Heart left ventricle (tissue), 16 donors: ENCODE measurements around the gene SLC49A3. TPM values are rescaled to one million over a fixed set of nuclear protein-coding genes. Genes with fewer than 3 reads are reported as not detected.
A peak's percentile ranks its signal among the peaks of the same experiment; 100 is the strongest.

Source experiments
- ATAC-seq, 4 donors: fragments of 200-7000 bp; cut with Tn5 transposase; one replicate each; pipeline ENCODE4 v1.9.1; 2020 to 2022; ENCODE audit warnings: moderate library complexity in 4 of 4, mild to moderate bottlenecking in 3 of 4, moderate number of reproducible peaks in 1 of 4
- DNase-seq, 5 donors: peaks; one replicate each; pipeline ENCODE4 v3.0.0-alpha.2; 2020
- H3K27ac ChIP-seq, 12 donors: fragments of 200-600 bp; sonication (generic) in 4 of 12; one replicate each; pipeline versions ENCODE4 v1.5.0 to v1.8.0; 2016 to 2022; ENCODE audit warnings: mild to moderate bottlenecking in 2 of 12
- H3K27me3 ChIP-seq, 9 donors: fragments of 200-600 bp; sonication (generic) in 2 of 9; one replicate each; pipeline versions ENCODE4 v1.5.1 to v1.8.0; 2016 to 2022; ENCODE audit warnings: mild to moderate bottlenecking in 3 of 9
- H3K36me3 ChIP-seq, 9 donors: fragments of 200-600 bp; sonication (generic) in 2 of 9; one replicate each; pipeline versions ENCODE4 v1.5.0 to v1.8.0; 2018 to 2022; ENCODE audit warnings: mild to moderate bottlenecking in 2 of 9
- H3K4me1 ChIP-seq, 12 donors: fragments of 200-600 bp; sonication (generic) in 4 of 12; one replicate each; pipeline versions ENCODE4 v1.5.0 to v1.8.0; 2016 to 2022; ENCODE audit warnings: mild to moderate bottlenecking in 3 of 12
- H3K4me3 ChIP-seq, 12 donors: fragments of 200-600 bp; sonication (generic) in 4 of 12; one replicate each; pipeline versions ENCODE4 v1.5.0 to v1.8.0; 2017 to 2022; ENCODE audit warnings: mild to moderate bottlenecking in 9 of 12, moderate library complexity in 4 of 12
- H3K9me3 ChIP-seq, 12 donors: fragments of 200-600 bp; sonication (generic) in 4 of 12; one replicate each; pipeline versions ENCODE4 v1.5.0 to v1.8.0; 2016 to 2022; ENCODE audit warnings: mild to moderate bottlenecking in 1 of 12
- CTCF ChIP-seq, 12 donors: fragments of 200-600 bp; sonication (generic) in 4 of 12; IDR thresholded peaks; one replicate each; pipeline versions ENCODE4 v1.5.0 to v1.8.0; 2018 to 2022; ENCODE audit warnings: antibody characterized with exemption in 12 of 12, mild to moderate bottlenecking in 5 of 12
- POLR2A ChIP-seq, 2 donors: fragments of 450-650 bp; IDR thresholded peaks; one replicate each; pipeline ENCODE4 v1.6.1; 2017; ENCODE audit warnings: antibody characterized with exemption in 2 of 2, mild to moderate bottlenecking in 2 of 2, moderate library complexity in 2 of 2
- WGBS, 4 donors: extraction: QIAGEN DNeasy Blood & Tissue Kit in 2 of 4; methylation state at CpG; one replicate each; pipeline versions ENCODE4 v1.1.5 to v1.1.7; 2013 to 2018; 5-methylcytosine and 5-hydroxymethylcytosine counted together
- intact Hi-C, 10 donors: fragments of 100-400 bp; cut with DNase I; formaldehyde crosslinking; loops; one replicate each; pipeline versions ENCODE4 v1.11.1 to v1.14.2; 2022
- polyA plus RNA-seq, 2 donors: library from polyadenylated mRNA; stranded (reverse); fragments of 200-250 nt; gene quantifications; one replicate each; pipeline ENCODE4 v1.2.3, GENCODE V29; 2013
- total RNA-seq, 9 donors: library from RNA; depleted of rRNA in 2 of 9; stranded (reverse); fragments of >200 nt in 2 of 9; fragmentation: NEBNext Ultra II Directional in 3 of 9; extraction: Animal tissue kit (Norgen Biotek cat#: 25700) in 3 of 9; gene quantifications; one replicate each; pipeline versions ENCODE4 v1.1.0 to v1.2.4, GENCODE V29; 2016 to 2023
- donor health status: ischemic (EF 13 %, LVEDD 7.1; RV severe dilation, severe dysfunction).
- donor health status: healthy with polysubstance abuse.
- donor health status: DM: no; HTN: yes; CAD: no.
- donor health status: DM: no; HTN: no; CAD: no.
- donor health status: ischemic (EF 25% LVEDD 6.9; RV normal size, moderate dysfunction).
- donor health status: ischemic (EF 25% LVEDD 5.7; RV mildly dilated, moderate dysfunction).
- donor health status: healthy.
- donor health status: DM: yes; HTN: yes; CAD: no.
- donor health status: ischemic (EF 35%, LVEDD 5.7; RV mildly dilated, moderate dysfunction).
- donor health status: nonischemic (EF 11% LVEDD 7.7; RV severe dilation, severe dysfunction).
- donor health status: DM: yes; HTN: yes; CAD: no.
- donor health status: PGD.
- donor health status: ischemic (EF 29% LVEDD 5.4; RV normal size, mild dysfunction).
- donor health status: nonischemic (EF 23%, LVEDD 6.1; RV moderate dilation, normal function).

Gene SLC49A3
- total and polyA plus RNA-seq, 11 donors: 5.2 to 20.5 (median 8.9) TPM

- Histone ChIP-seq H3K36me3 (no peaks in the 10 kb centered on the region), H3K9me3 (no peaks in the 10 kb centered on the region), H3K27ac (peak overlapping the region in 11 of 12 donors; percentile 76 to 93 (median 84)), H3K4me3 (peak overlapping the region in 4 of 12 donors; percentile 60 to 70 (median 67)), H3K4me1 (peaks cover 0 to 57% (median 41%) of the 10 kb centered on the region in 12 donors), H3K27me3 (no peaks in the 10 kb centered on the region)
- intact Hi-C loops: no loop called here
- WGBS, 4 donors: 93 to 97% (median 95%) methylated on average over 11 to 31 of the region's 31 CpGs
- no peak for TF ChIP-seq POLR2A (IDR thresholded peaks at IDR 0.05)
- TF ChIP-seq CTCF (IDR thresholded peaks at IDR 0.05): no peak
- ATAC-seq: no peak
- DNase-seq: peak in 2 of 5 donors; percentile 37 to 72
These were observed 2.4 kb downstream of the SLC49A3 start for GRCh38 chr4:686413-687040.

- intact Hi-C loops: no loop called here
- H3K4me1 ChIP-seq: peaks cover 2 to 62% (median 45%) of the 10 kb centered on the region in 12 donors
- H3K27me3 ChIP-seq: no peaks in the 10 kb centered on the region
These were observed 3.1 kb downstream of the SLC49A3 start for GRCh38 chr4:685679-686412.

GRCh38 chr4:684623-685327, 4.2 kb downstream of the SLC49A3 start:
- intact Hi-C loops: no loop called here
- Histone ChIP-seq H3K9me3 (no peaks in the 10 kb centered on the region), H3K27me3 (no peaks in the 10 kb centered on the region), H3K4me1 (peaks cover 6 to 63% (median 48%) of the 10 kb centered on the region in 12 donors), H3K27ac (no peak overlapping the region), H3K36me3 (no peaks in the 10 kb centered on the region), H3K4me3 (no peak overlapping the region)
- TF ChIP-seq CTCF (IDR thresholded peaks at IDR 0.05) (no peak), POLR2A (IDR thresholded peaks at IDR 0.05) (no peak)
- WGBS, 4 donors: 81 to 87% (median 84%) methylated on average over 18 to 21 of the region's 21 CpGs
- DNase-seq: peak in 2 of 5 donors; percentile 25 to 49
- ATAC-seq: no peak

More at GRCh38 chr4:685679-686412, 3.1 kb downstream of the SLC49A3 start:
- Histone ChIP-seq H3K9me3 (no peaks in the 10 kb centered on the region), H3K27ac (no peak overlapping the region), H3K4me3 (no peak overlapping the region), H3K36me3 (no peaks in the 10 kb centered on the region)
- WGBS, 4 donors: 94 to 97% (median 95%) methylated on average over 27 to 37 of the region's 37 CpGs
- DNase-seq: peak in 3 of 5 donors; percentile 35 to 54 (median 35)
- ATAC-seq: no peak
- TF ChIP-seq CTCF (IDR thresholded peaks at IDR 0.05) (no peak), POLR2A (IDR thresholded peaks at IDR 0.05) (no peak)
